CD4-positive, alpha-beta T cell treated with Interleukin-2 at 100 ng/mL for 4 hours (primary cell): ENCODE results near the gene CACNA1B.
"Not testable (repeated sequence)": the region's sequence is repeated elsewhere in the genome, so short reads cannot be mapped to it uniquely, and the experiment has no call there.

ENCODE experiments used
- DNase-seq: peaks from one replicate; pipeline ENCODE4 v3.0.0-alpha.2; 2020; ENCODE audit warnings: low spot score

CACNA1B gene

GRCh38 chr9:138073408-138073807 is 195.8 kb downstream of the CACNA1B start:
- DNase-seq, result no peak

GRCh38 chr9:138073808-138074207 is 196.2 kb downstream of the CACNA1B start:
- DNase-seq, result no peak

GRCh38 chr9:138074516-138074915 is 196.9 kb downstream of the CACNA1B start:
- no peak for DNase-seq

GRCh38 chr9:138075496-138075895 is 197.9 kb downstream of the CACNA1B start:
- no peak for DNase-seq

- DNase-seq, result no peak
These were observed 198.5 kb downstream of the CACNA1B start for GRCh38 chr9:138075961-138076649.

GRCh38 chr9:138076650-138077009 is 199.0 kb downstream of the CACNA1B start:
- no peak for DNase-seq

- DNase-seq, result no peak
These were observed 199.5 kb downstream of the CACNA1B start for GRCh38 chr9:138077126-138077525.

- no peak for DNase-seq
These were observed 200.4 kb downstream of the CACNA1B start for GRCh38 chr9:138077898-138078540.

- DNase-seq, result no peak
These were observed 201.3 kb downstream of the CACNA1B start for GRCh38 chr9:138078846-138079245.

- no peak for DNase-seq
These were observed 203.4 kb downstream of the CACNA1B start for GRCh38 chr9:138080979-138081378.

GRCh38 chr9:138082918-138083636 is 205.5 kb downstream of the CACNA1B start:
- DNase-seq, result no peak

GRCh38 chr9:138083873-138084272 is 206.3 kb downstream of the CACNA1B start:
- no peak for DNase-seq

GRCh38 chr9:138085568-138085967 is 208.0 kb downstream of the CACNA1B start:
- no peak for DNase-seq

GRCh38 chr9:138092057-138092456 is 214.5 kb downstream of the CACNA1B start:
- not testable (repeated sequence) for DNase-seq

GRCh38 chr9:138094028-138094427 is 216.4 kb downstream of the CACNA1B start:
- DNase-seq, result no peak

GRCh38 chr9:138095813-138096518 is 218.4 kb downstream of the CACNA1B start:
- no peak for DNase-seq

GRCh38 chr9:138096519-138096845 is 218.9 kb downstream of the CACNA1B start:
- DNase-seq, result no peak

GRCh38 chr9:138097501-138097991 is 220.0 kb downstream of the CACNA1B start:
- no peak for DNase-seq

- DNase-seq, result no peak
These were observed 220.7 kb downstream of the CACNA1B start for GRCh38 chr9:138098116-138098907.

GRCh38 chr9:138098908-138099791 is 221.6 kb downstream of the CACNA1B start:
- DNase-seq, result no peak
